ENCODE data around the gene NT5C2. TPM values are rescaled to one million over a fixed set of nuclear protein-coding genes. Genes with fewer than 3 reads are reported as not detected.

NT5C2 gene
- total and polyA plus RNA-seq, 2 of the 4 experiments (the other 2 are of a cell fraction): 60.0 to 65.1 TPM

DNA sequence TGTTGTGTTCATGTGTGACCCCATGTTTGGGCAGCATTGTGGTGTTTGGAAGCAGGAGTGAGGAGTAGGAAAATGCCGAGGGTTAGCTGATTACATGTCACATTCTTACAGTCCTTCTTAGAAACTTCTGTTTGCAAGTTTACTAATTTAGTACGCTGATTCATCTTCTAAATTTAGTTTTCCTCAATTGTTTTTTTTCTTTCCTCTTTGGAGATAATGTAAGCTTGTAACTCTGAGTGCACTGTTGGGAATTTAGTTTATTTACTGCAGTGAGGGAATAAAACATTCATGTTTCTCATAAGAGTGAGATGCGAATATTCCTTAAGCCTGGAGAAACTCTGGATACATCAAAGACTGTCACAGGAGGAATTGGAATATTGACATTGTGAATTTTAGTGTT lies 135.0 kb downstream of the NT5C2 start:
- peak overlapping the region; percentile 38; the same call in 1 of the 2 replicates for H3K4me2 ChIP-seq (ENCODE audit: low read depth, low read length)
- no peak overlapping the region for H3K9ac ChIP-seq (ENCODE audit: low read depth, low read length)
- H2BK20ac ChIP-seq (ENCODE audit: low read depth, low read length): peak overlapping the region; percentile 77; the same call in 1 of the 2 replicates
- no peak overlapping the region for H3K4me3 ChIP-seq (ENCODE audit: insufficient read depth, low read depth, low read length)
- H4K91ac ChIP-seq (ENCODE audit: insufficient read depth, low read depth, low read length): no peak overlapping the region
- H3K27me3 ChIP-seq (ENCODE audit: control insufficient read depth, insufficient read depth, low read length): no peaks in the 10 kb centered on the region
- H3K23ac ChIP-seq (ENCODE audit: low read depth, low read length): peak overlapping the region; percentile 90; the same call in 1 of the 2 replicates
- peak overlapping the region; percentile 87 for H3K4ac ChIP-seq (ENCODE audit: low read depth, low read length)
- dilution Hi-C loops (cut with HindIII; ENCODE audit: low sequenced_read_pairs, unreplicated experiment) (no loop called here), in situ Hi-C loops (cut with MboI; ENCODE audit: low sequenced_read_pairs) (no loop called here), intact Hi-C loops (cut with micrococcal nuclease) (no loop called here)
- H3K9me3 ChIP-seq (ENCODE audit: control insufficient read depth, insufficient read depth, low read length): peaks cover 6% of the 10 kb centered on the region; the same call in 1 of the 2 replicates
- peaks cover 22% of the 10 kb centered on the region for H3K9me1 ChIP-seq (ENCODE audit: insufficient read depth, low read length)
- ATAC-seq (ENCODE audit: low read depth) (no peak), DNase-seq (peak; percentile 64)
- H3K27ac ChIP-seq (ENCODE audit: insufficient read depth, low read length): peak overlapping the region; percentile 11; the same call in 1 of the 2 replicates
- H4K8ac ChIP-seq (ENCODE audit: low read depth in 2 of 2, low read length in 2 of 2): peak overlapping the region in 1 of 2 experiments; percentile 58; a peak in 1 of 4 replicates
- H3K4me1 ChIP-seq (ENCODE audit: control insufficient read depth, insufficient read depth, low read length): peaks cover 15% of the 10 kb centered on the region
- H3K14ac ChIP-seq (replicated peaks; ENCODE audit: low read depth, low read length): peak overlapping the region; percentile 62
- H3K18ac ChIP-seq (ENCODE audit: low read depth, low read length): peak overlapping the region; percentile 46; the same call in 1 of the 2 replicates
- POLR2A ChIA-PET (ENCODE audit: unreplicated experiment): no interaction called here
- H2AK5ac ChIP-seq (ENCODE audit: low read depth, low read length): peak overlapping the region; percentile 16; the same call in 1 of the 2 replicates
- CTCF ChIA-PET: no interaction called here
- H3K79me1 ChIP-seq (ENCODE audit: low read depth in 1 of 2, low read length in 2 of 2): peaks cover 5 to 55% of the 10 kb centered on the region in 2 experiments; a peak in 3 of 4 replicates
- H4K20me1 ChIP-seq (ENCODE audit: insufficient read depth, low read length): no peaks in the 10 kb centered on the region
- peaks cover 5% of the 10 kb centered on the region for H3K36me3 ChIP-seq (ENCODE audit: control insufficient read depth, insufficient read depth, low read length)
- peak overlapping the region; percentile 38; the same call in 1 of the 3 replicates for H2BK15ac ChIP-seq (ENCODE audit: low read depth, low read length)
- peak overlapping the region; percentile 89 for H2BK120ac ChIP-seq (ENCODE audit: low read depth, low read length)
- WGBS, 2 experiments (ENCODE audit: extremely low coverage in 2 of 2, insufficient read length in 1 of 2): no CpG with 5 or more reads among the region's 3 CpGs
- H4K5ac ChIP-seq (ENCODE audit: low read depth, low read length): peak overlapping the region; percentile 25; the same call in 1 of the 2 replicates
- peak overlapping the region; percentile 57 for H2AFZ ChIP-seq (replicated peaks; ENCODE audit: low read length, poor library complexity)
- peak overlapping the region; percentile 38; the same call in 1 of the 2 replicates for H3K56ac ChIP-seq (ENCODE audit: extremely low read depth, insufficient read depth, low read length)
- TF ChIP-seq, protein P1, sequence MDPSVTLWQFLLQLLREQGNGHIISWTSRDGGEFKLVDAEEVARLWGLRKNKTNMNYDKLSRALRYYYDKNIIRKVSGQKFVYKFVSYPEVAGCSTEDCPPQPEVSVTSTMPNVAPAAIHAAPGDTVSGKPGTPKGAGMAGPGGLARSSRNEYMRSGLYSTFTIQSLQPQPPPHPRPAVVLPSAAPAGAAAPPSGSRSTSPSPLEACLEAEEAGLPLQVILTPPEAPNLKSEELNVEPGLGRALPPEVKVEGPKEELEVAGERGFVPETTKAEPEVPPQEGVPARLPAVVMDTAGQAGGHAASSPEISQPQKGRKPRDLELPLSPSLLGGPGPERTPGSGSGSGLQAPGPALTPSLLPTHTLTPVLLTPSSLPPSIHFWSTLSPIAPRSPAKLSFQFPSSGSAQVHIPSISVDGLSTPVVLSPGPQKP (IDR thresholded peaks at IDR 0.05; ENCODE audit: borderline replicate concordance, low read depth, low read length): no peak
- TF ChIP-seq POLR2A (IDR thresholded peaks at IDR 0.05; ENCODE audit: low read depth, low read length) (no peak), MXI1 (IDR thresholded peaks at IDR 0.05; ENCODE audit: borderline replicate concordance, low read depth, low read length) (no peak), CHD1 (IDR thresholded peaks at IDR 0.05; ENCODE audit: low read depth, low read length) (no peak), BHLHE40 (IDR thresholded peaks at IDR 0.05; ENCODE audit: low read depth, low read length) (no peak), RAD21 (IDR thresholded peaks at IDR 0.05; ENCODE audit: low read length) (no peak), RCOR1 (IDR thresholded peaks at IDR 0.05; ENCODE audit: insufficient replicate concordance, low read length) (no peak), NFE2L2 (IDR thresholded peaks at IDR 0.05; ENCODE audit: low read depth, low read length) (no peak), SMC3 (IDR thresholded peaks at IDR 0.05; ENCODE audit: low read depth, low read length) (no peak)
- no peak overlapping the region for H2AK9ac ChIP-seq (replicated peaks; ENCODE audit: low read depth, low read length, poor library complexity)
- H2BK5ac ChIP-seq (ENCODE audit: low read depth, low read length, poor library complexity, severe bottlenecking): peak overlapping the region; percentile 99
- BruUV-seq (replicated peaks): no TSS peak

Measured in IMR-90 (cell line).